Measurements from ENCODE around the gene SMU1.

Gene SMU1

DNA sequence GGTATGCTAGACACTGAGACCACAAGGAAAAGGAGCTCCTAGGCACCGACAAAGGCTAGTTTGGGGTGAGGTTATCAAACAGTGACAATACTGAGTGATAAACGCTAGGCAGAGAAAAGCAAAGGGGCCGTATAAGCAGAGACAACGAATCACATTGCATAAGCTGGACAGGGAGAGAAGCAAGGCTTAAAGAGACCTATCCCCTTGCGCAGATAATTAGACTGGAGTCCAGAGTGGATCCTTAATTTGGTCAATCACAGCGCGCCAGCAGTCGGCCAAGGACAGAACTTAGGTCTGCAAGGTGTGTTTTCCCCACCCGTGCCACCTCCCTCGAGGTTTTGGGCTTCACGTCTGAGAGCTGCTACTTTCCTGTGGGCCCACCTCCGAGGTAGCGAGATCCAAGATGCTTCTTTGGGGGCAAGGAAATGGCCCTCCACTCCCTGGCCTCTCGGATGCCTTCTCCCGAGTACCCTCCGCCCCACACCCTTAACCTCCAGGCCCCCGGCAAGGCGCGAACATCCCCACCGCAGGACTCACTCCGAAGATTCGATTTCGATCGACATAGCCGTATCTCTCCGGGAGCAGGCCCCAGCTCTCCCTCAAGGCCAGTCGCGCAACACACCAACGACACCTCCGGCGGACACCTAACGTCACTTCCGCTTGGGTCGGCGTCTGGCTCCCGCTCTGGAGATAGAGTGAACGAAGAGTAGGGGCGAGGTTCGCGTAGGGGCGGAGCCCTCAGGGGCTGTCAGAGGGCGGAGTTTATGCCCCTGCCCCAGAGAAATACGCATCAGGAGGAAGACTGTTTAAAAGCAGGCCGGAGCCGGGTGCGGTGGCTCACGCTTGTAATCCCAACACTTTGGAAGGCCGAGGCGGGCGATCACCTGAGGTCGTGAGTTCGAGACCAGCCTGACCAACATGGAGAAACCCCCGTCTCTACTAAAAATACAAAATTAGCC lies at the start of gene SMU1:
SMU1 (minus strand) TSS at position 629 of the 959 bp plus-strand sequence; CDS start at position 563, 66 bp downstream.
- peak within 1 kb of the TSS; percentile 93 for H3K27ac ChIP-seq (ENCODE audit: low read depth, low read length)
- H3K36me3 ChIP-seq (ENCODE audit: insufficient read depth, low read length) = peaks cover 16% of the 10 kb centered on the region
- no peaks in the 10 kb centered on the region for H3K9me3 ChIP-seq (ENCODE audit: low read length)
- peak within 1 kb of the TSS; percentile 88 for H3K9ac ChIP-seq (ENCODE audit: low read length)
- H3K27me3 ChIP-seq (ENCODE audit: control insufficient read depth in 1 of 2, insufficient read depth in 2 of 2, low read length in 2 of 2) = no peaks in the 10 kb centered on the region
- peak within 1 kb of the TSS; percentile 75 to 84 for H3K4me3 ChIP-seq (ENCODE audit: low read depth in 1 of 2, low read length in 2 of 2)
- H3K4me1 ChIP-seq (ENCODE audit: insufficient read depth, low read length) = peaks cover 17% of the 10 kb centered on the region

DNA sequence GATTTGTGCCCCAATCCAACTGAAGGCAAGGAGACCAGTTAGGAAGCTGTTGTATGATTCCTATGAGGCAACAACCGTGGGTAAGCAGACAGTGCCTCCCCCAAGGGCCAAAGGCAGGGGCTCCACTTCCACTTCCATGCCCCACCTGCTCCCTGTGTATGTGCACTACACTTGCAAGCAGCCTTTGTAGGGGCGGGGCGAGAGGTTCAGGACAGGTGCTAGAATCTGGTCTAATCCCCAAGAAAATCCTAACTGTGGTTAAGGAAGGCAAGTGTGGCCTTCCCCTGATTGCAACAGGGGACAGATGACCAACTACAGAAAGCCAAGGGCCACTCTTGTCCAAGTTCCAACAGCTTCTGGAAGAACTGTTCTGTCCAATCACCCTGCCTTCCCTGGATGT lies 49.0 kb upstream of the SMU1 start:
- no peak overlapping the region for H3K9ac ChIP-seq (ENCODE audit: low read length)
- no peaks in the 10 kb centered on the region for H3K4me1 ChIP-seq (ENCODE audit: insufficient read depth, low read length)
- peaks cover 28% of the 10 kb centered on the region for H3K36me3 ChIP-seq (ENCODE audit: insufficient read depth, low read length)
- H3K27ac ChIP-seq (ENCODE audit: low read depth, low read length) = no peak overlapping the region
- no peaks in the 10 kb centered on the region for H3K9me3 ChIP-seq (ENCODE audit: low read length)
- no peaks in the 10 kb centered on the region for H3K27me3 ChIP-seq (ENCODE audit: control insufficient read depth in 1 of 2, insufficient read depth in 2 of 2, low read length in 2 of 2)
- H3K4me3 ChIP-seq (ENCODE audit: low read depth in 1 of 2, low read length in 2 of 2) = no peak overlapping the region

DNA sequence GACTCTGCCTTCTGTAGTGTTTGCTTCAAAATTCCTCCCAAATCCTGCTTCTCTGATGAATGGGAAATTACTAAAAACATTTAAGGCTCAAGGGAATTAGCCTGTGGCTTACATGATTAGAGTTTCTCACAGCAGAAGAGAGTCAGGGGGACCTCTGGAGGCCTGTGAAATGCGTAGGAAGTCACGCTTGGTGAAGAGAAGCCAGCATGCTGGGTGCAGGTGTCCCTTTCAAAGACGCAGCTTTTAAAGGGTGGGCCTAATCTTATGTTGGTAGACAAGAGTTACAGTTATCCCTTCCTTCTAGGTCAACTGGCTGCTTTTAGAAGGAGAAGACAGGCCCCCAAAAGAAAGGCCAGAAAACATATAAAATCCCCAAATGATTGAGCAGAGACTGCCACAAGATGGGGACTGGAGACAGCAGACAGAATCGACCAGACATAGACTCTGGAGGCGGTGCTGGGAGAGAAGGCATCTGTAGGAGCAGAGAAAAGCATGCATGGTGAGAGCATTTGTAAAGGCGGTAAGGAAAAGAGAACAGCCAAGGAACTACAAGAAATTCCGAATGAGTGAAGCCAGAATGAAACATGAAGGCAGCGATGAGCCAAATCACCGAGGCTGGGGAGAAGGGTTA lies 48.4 kb upstream of the SMU1 start:
- H3K27ac ChIP-seq (ENCODE audit: low read depth, low read length) = no peak overlapping the region

DNA sequence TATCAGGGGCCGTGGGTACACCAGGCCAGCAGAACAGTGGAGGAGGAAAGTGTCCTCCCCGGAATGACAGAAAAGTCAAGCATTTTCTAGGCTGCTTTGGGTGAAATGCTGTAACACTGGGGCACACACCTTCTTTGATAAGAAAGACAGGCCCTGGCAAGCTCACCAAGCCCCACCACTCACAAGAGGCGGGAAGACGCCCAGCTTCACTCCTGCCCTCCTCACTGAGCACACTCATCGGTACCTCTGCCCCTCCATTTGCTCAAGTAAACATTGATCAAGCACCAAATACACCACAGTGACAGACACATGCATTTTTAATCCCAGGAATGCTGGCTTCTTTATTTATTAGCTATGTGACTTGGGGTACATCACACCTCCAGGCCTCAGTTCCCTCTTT lies 47.6 kb upstream of the SMU1 start:
- Histone ChIP-seq H3K36me3 (ENCODE audit: insufficient read depth, low read length) (peaks cover 31% of the 10 kb centered on the region), H3K27me3 (ENCODE audit: control insufficient read depth in 1 of 2, insufficient read depth in 2 of 2, low read length in 2 of 2) (no peaks in the 10 kb centered on the region), H3K27ac (ENCODE audit: low read depth, low read length) (no peak overlapping the region), H3K4me1 (ENCODE audit: insufficient read depth, low read length) (no peaks in the 10 kb centered on the region), H3K9ac (ENCODE audit: low read length) (no peak overlapping the region), H3K4me3 (ENCODE audit: low read depth in 1 of 2, low read length in 2 of 2) (no peak overlapping the region), H3K9me3 (ENCODE audit: low read length) (no peaks in the 10 kb centered on the region)

More for the DNA sequence above, 48.4 kb upstream of the SMU1 start:
- no peaks in the 10 kb centered on the region for H3K27me3 ChIP-seq (ENCODE audit: control insufficient read depth in 1 of 2, insufficient read depth in 2 of 2, low read length in 2 of 2)
- H3K4me3 ChIP-seq (ENCODE audit: low read depth in 1 of 2, low read length in 2 of 2) = no peak overlapping the region
- H3K9ac ChIP-seq (ENCODE audit: low read length) = no peak overlapping the region
- no peaks in the 10 kb centered on the region for H3K9me3 ChIP-seq (ENCODE audit: low read length)
- peaks cover 31% of the 10 kb centered on the region for H3K36me3 ChIP-seq (ENCODE audit: insufficient read depth, low read length)
- H3K4me1 ChIP-seq (ENCODE audit: insufficient read depth, low read length) = no peaks in the 10 kb centered on the region

DNA sequence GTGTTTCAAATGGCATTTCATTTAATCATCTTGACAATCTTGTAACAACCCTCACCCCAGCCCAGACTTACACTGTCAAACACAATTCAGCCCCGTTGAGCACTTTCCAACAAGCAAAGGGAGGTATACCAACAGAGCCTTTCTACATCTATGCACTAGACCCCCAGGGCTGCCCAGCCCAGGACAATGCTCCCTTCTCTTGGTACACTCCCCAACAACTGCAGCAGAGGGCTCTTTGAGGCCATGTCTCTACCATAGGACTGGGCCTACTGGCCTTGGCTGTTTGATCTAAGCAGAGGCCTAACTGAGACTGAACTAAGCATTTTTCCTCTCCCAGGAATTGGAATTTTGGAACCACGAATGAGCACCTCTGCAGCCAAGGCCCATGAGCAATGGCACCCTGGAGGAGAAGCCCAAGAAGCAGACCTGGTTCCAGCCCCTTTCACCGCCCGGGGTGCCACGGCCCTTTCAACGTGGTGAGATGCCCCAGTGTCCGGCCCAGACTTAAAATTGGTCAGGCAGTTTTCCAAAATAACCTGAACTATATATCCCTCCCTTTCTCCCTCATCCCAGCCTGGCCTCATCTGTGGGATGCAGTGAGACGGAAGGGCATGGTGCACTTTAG lies 47.0 kb upstream of the SMU1 start:
- Histone ChIP-seq H3K27me3 (ENCODE audit: control insufficient read depth in 1 of 2, insufficient read depth in 2 of 2, low read length in 2 of 2) (no peaks in the 10 kb centered on the region), H3K9ac (ENCODE audit: low read length) (no peak overlapping the region), H3K4me1 (ENCODE audit: insufficient read depth, low read length) (no peaks in the 10 kb centered on the region), H3K4me3 (ENCODE audit: low read depth in 1 of 2, low read length in 2 of 2) (no peak overlapping the region), H3K36me3 (ENCODE audit: insufficient read depth, low read length) (peaks cover 28% of the 10 kb centered on the region), H3K9me3 (ENCODE audit: low read length) (no peaks in the 10 kb centered on the region), H3K27ac (ENCODE audit: low read depth, low read length) (no peak overlapping the region)

DNA sequence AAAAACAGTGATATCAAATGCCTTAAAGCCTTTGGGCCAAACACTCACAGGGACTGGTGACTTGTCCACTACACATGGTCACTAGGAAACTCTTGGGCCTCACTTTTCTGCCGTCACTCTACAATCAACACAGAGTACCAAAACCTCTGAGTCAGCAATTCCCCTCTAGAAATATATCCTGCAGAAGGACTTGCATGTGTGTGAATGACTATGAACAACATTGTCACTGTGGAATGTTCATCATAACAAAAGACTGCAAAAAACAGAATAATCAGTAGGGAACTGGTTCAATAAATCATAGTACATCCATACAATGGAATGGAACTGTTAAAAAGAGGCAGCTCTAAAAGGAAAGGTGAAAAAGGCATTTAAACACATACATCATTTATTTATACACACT lies 44.1 kb upstream of the SMU1 start:
- H3K27ac ChIP-seq (ENCODE audit: low read depth, low read length) = no peak overlapping the region
- no peaks in the 10 kb centered on the region for H3K27me3 ChIP-seq (ENCODE audit: control insufficient read depth in 1 of 2, insufficient read depth in 2 of 2, low read length in 2 of 2)
- H3K4me1 ChIP-seq (ENCODE audit: insufficient read depth, low read length) = peaks cover 12% of the 10 kb centered on the region
- no peak overlapping the region for H3K4me3 ChIP-seq (ENCODE audit: low read depth in 1 of 2, low read length in 2 of 2)
- H3K9me3 ChIP-seq (ENCODE audit: low read length) = no peaks in the 10 kb centered on the region
- H3K9ac ChIP-seq (ENCODE audit: low read length) = no peak overlapping the region
- peaks cover 15% of the 10 kb centered on the region for H3K36me3 ChIP-seq (ENCODE audit: insufficient read depth, low read length)

DNA sequence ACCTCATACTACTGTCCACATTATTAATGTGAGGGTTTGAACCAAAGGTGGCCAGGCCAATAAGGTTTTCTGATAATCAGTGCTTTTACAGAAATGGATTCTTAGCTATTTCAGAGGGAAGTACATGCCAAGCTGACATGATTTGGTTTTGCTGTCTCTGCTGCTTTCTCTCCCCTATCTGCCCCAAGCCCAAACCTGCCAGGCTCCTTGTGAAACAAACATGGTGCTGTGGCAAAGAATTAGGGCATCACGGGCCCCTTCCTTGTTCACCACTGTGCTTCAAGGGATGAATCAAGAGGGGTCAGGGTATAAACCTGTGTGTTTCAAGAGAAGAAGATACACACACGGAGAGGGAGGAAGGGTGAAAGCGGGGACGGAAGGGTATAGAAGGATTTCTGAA lies 41.3 kb upstream of the SMU1 start:
- H3K27ac ChIP-seq (ENCODE audit: low read depth, low read length) = no peak overlapping the region
- H3K9me3 ChIP-seq (ENCODE audit: low read length) = no peaks in the 10 kb centered on the region
- H3K9ac ChIP-seq (ENCODE audit: low read length) = no peak overlapping the region
- peaks cover 12% of the 10 kb centered on the region for H3K4me1 ChIP-seq (ENCODE audit: insufficient read depth, low read length)
- peaks cover 31% of the 10 kb centered on the region for H3K36me3 ChIP-seq (ENCODE audit: insufficient read depth, low read length)
- H3K4me3 ChIP-seq (ENCODE audit: low read depth in 1 of 2, low read length in 2 of 2) = no peak overlapping the region
- no peaks in the 10 kb centered on the region for H3K27me3 ChIP-seq (ENCODE audit: control insufficient read depth in 1 of 2, insufficient read depth in 2 of 2, low read length in 2 of 2)

DNA sequence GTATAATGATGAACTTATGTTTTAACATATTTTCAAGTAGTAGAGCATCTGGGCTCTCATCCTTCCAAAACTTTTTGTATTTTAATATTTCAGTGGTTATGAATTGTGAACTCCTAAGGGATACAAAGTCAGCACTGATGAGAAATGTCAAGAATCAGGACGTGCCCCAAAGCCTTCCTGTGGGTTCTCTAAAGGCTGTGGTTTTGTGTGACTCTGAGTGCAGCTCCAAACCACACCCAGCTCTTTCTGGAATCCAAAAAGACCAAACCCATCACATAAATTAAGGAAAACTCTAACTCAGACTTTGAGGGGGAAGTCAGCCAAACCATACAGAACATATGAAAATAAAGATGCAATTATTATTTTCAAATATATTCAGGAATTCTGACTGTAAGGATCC lies 40.8 kb upstream of the SMU1 start:
- H3K27ac ChIP-seq (ENCODE audit: low read depth, low read length) = no peak overlapping the region
- H3K36me3 ChIP-seq (ENCODE audit: insufficient read depth, low read length) = peaks cover 35% of the 10 kb centered on the region
- no peaks in the 10 kb centered on the region for H3K9me3 ChIP-seq (ENCODE audit: low read length)
- no peak overlapping the region for H3K4me3 ChIP-seq (ENCODE audit: low read depth in 1 of 2, low read length in 2 of 2)
- no peak overlapping the region for H3K9ac ChIP-seq (ENCODE audit: low read length)
- no peaks in the 10 kb centered on the region for H3K27me3 ChIP-seq (ENCODE audit: control insufficient read depth in 1 of 2, insufficient read depth in 2 of 2, low read length in 2 of 2)
- peaks cover 12% of the 10 kb centered on the region for H3K4me1 ChIP-seq (ENCODE audit: insufficient read depth, low read length)

DNA sequence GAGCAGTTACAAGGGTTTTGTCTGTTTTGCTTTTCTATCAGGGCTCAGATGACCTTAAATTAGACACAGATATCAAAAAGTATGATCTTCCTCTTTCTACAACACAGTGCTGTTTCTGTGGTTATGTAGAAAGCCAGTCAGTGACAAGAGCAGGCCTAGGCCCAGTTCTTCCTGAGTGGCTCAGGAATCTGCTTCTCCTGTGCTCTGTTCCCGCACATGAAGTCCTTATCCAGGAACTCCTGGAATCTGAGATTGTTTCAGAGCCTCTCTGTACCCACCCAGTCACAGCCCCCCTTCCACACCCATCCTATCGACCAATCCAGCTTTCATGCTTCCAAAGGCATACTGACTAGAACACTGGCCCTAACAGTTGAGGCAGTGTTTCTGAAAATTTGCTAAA lies 40.4 kb upstream of the SMU1 start:
- Histone ChIP-seq H3K27ac (ENCODE audit: low read depth, low read length) (no peak overlapping the region), H3K4me1 (ENCODE audit: insufficient read depth, low read length) (peaks cover 12% of the 10 kb centered on the region), H3K36me3 (ENCODE audit: insufficient read depth, low read length) (peaks cover 35% of the 10 kb centered on the region), H3K9me3 (ENCODE audit: low read length) (no peaks in the 10 kb centered on the region), H3K27me3 (ENCODE audit: control insufficient read depth in 1 of 2, insufficient read depth in 2 of 2, low read length in 2 of 2) (no peaks in the 10 kb centered on the region), H3K4me3 (ENCODE audit: low read depth in 1 of 2, low read length in 2 of 2) (no peak overlapping the region), H3K9ac (ENCODE audit: low read length) (no peak overlapping the region)

DNA sequence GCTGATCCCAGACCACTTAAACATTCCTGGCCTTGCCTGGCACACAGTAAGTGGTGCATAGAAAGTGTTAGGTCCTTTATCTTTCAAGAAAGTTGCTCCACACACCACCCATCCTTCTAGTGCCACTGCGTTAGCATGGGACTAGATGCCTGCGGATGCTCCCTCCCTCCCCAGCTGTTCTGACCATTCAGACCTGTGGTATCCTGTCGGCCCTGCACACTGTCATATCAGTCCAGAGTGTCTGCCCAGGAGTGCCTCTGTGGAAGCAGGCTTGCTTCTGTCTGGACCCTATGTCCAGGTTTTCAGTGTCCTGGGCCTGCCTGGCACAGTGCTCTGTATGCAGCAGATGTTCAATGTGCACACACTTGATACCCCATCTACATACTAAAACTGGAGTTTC lies 38.3 kb upstream of the SMU1 start:
- Histone ChIP-seq H3K27ac (ENCODE audit: low read depth, low read length) (no peak overlapping the region), H3K4me1 (ENCODE audit: insufficient read depth, low read length) (peaks cover 12% of the 10 kb centered on the region), H3K9ac (ENCODE audit: low read length) (no peak overlapping the region), H3K27me3 (ENCODE audit: control insufficient read depth in 1 of 2, insufficient read depth in 2 of 2, low read length in 2 of 2) (no peaks in the 10 kb centered on the region), H3K9me3 (ENCODE audit: low read length) (no peaks in the 10 kb centered on the region), H3K4me3 (ENCODE audit: low read depth in 1 of 2, low read length in 2 of 2) (no peak overlapping the region), H3K36me3 (ENCODE audit: insufficient read depth, low read length) (peaks cover 39% of the 10 kb centered on the region)

DNA sequence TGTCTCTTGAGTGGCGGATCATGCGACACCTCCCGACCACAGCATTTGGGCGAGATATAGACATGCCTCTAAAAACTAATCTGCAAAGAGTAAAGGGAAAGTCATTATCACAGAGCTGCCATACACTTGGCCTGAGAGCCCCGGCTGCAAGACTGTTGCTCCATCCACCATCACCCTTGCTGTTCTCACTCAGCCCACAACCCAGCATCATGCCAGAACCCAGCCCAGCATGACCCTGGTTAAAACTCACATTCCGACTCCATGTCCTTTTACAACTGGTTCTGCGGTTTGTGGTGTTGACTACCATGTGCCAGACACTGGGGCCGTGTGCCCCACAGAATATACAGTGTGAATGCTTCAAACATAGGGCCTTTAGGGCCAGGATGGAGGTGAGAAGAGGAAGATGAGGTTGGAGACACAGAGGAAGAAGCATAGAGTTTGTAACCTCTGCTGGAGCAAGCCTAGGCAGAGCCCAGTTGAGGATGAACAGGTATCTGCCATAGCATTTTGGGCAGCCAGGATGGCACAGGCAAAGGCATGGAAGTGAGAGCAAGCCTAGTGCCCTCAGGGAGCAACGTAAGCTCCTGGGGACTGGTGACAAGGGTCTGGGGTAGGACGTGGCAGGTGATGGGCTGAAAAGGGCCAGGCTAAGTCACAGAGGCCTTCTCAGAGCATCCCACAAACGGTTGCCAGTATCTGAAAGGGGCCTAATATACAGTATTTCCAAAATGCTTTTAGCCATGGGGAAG lies 37.5 kb upstream of the SMU1 start:
- peaks cover 12% of the 10 kb centered on the region for H3K4me1 ChIP-seq (ENCODE audit: insufficient read depth, low read length)
- no peak overlapping the region for H3K9ac ChIP-seq (ENCODE audit: low read length)
- H3K27me3 ChIP-seq (ENCODE audit: control insufficient read depth in 1 of 2, insufficient read depth in 2 of 2, low read length in 2 of 2) = no peaks in the 10 kb centered on the region
- no peaks in the 10 kb centered on the region for H3K9me3 ChIP-seq (ENCODE audit: low read length)
- no peak overlapping the region for H3K27ac ChIP-seq (ENCODE audit: low read depth, low read length)
- no peak overlapping the region for H3K4me3 ChIP-seq (ENCODE audit: low read depth in 1 of 2, low read length in 2 of 2)
- H3K36me3 ChIP-seq (ENCODE audit: insufficient read depth, low read length) = peaks cover 39% of the 10 kb centered on the region

Data from muscle layer of colon (tissue), 2 donors.